ENCODE results near the gene KRTAP12-3. TPM values are rescaled to one million over a fixed set of nuclear protein-coding genes. Genes with fewer than 3 reads are reported as not detected.

The KRTAP12-3 gene
- total RNA-seq, 3 donors from 2014 or later = not detected

- peak in 1 of 2 donors; percentile 12 for DNase-seq (ENCODE audit: low spot score in 2 of 2)
Measured at GRCh38 chr21:44699502-44700001, 41.8 kb downstream of the KRTAP12-3 start.

GRCh38 chr21:44700101-44701022 lies 42.6 kb downstream of the KRTAP12-3 start:
- Histone ChIP-seq H3K27me3 (peaks cover 2 to 81% of the 10 kb centered on the region in 2 donors), H3K9me3 (no peaks in the 10 kb centered on the region), H3K4me3 (no peak overlapping the region), H3K4me1 (no peaks in the 10 kb centered on the region), H3K36me3 (no peaks in the 10 kb centered on the region), H3K27ac (no peak overlapping the region)
- intact Hi-C loops (cut with DNase I; ENCODE audit: low total_unique reads) = no loop called here
- DNase-seq (ENCODE audit: low spot score in 2 of 2) = peak in 1 of 2 donors; percentile 2
- TF ChIP-seq CTCF (IDR thresholded peaks at IDR 0.05) (no peak), POLR2A (IDR thresholded peaks at IDR 0.05) (no peak), POLR2AphosphoS5 (IDR thresholded peaks at IDR 0.05) (no peak)

More at GRCh38 chr21:44699502-44700001, 41.8 kb downstream of the KRTAP12-3 start:
- H3K36me3 ChIP-seq = no peaks in the 10 kb centered on the region
- no peaks in the 10 kb centered on the region for H3K4me1 ChIP-seq
- H3K27ac ChIP-seq = no peak overlapping the region
- intact Hi-C loops (cut with DNase I; ENCODE audit: low total_unique reads) = no loop called here
- TF ChIP-seq POLR2AphosphoS5 (IDR thresholded peaks at IDR 0.05) (no peak), CTCF (IDR thresholded peaks at IDR 0.05) (no peak), POLR2A (IDR thresholded peaks at IDR 0.05) (no peak)
- H3K4me3 ChIP-seq = no peak overlapping the region
- no peaks in the 10 kb centered on the region for H3K9me3 ChIP-seq
- peaks cover 2 to 78% of the 10 kb centered on the region in 2 donors for H3K27me3 ChIP-seq

DNA sequence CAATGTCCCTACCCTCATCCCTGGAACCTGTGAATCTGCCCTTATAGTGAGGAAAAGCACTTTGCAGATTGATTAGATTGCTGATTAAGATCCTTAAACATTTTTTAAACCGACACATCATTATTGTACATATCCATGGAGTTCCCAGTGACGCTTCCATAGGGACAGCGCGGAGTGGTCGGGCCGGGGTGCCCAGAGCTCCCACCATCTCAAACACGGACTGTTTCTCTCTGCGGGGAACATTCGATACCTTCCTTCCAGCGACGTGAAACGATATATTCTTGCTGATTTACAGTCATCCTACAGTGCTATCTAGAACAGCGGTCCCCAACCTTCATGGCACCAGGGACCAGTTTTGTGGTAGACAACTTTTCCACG lies 43.3 kb downstream of the KRTAP12-3 start:
- TF ChIP-seq CTCF (IDR thresholded peaks at IDR 0.05) = no peak
- TF ChIP-seq POLR2AphosphoS5 (IDR thresholded peaks at IDR 0.05) = no peak
- no peak for TF ChIP-seq POLR2A (IDR thresholded peaks at IDR 0.05)
- Histone ChIP-seq H3K27ac (no peak overlapping the region), H3K27me3 (peaks cover 2 to 82% of the 10 kb centered on the region in 2 donors), H3K4me3 (no peak overlapping the region), H3K9me3 (peaks cover 0 to 3% of the 10 kb centered on the region in 2 donors), H3K36me3 (no peaks in the 10 kb centered on the region), H3K4me1 (no peaks in the 10 kb centered on the region)
- DNase-seq (ENCODE audit: low spot score in 2 of 2) = no peak
- intact Hi-C loops (cut with DNase I; ENCODE audit: low total_unique reads) = no loop called here

DNA sequence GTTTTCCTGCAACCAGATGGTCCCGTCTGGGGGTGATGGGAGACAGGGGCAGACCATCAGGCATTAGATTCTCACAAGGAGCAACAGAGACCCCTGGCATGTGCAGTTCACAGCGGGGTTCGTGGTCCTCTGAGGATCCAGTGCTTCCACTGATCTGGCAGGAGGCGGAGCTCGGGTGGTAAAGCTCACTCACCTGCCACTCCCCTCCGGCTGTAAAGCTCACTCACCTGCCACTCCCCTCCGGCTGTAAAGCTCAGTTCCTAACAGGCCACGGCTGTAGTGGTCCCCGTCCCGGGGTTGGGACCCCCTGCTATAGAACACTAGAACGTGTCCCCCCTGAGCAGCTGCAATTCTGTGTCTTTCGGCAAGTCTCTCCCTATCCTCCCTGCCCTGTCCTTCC lies 43.8 kb downstream of the KRTAP12-3 start:
- no peak for TF ChIP-seq POLR2AphosphoS5 (IDR thresholded peaks at IDR 0.05)
- no peak for TF ChIP-seq POLR2A (IDR thresholded peaks at IDR 0.05)
- no peak for TF ChIP-seq CTCF (IDR thresholded peaks at IDR 0.05)
- Histone ChIP-seq H3K27me3 (peaks cover 2 to 82% of the 10 kb centered on the region in 2 donors), H3K36me3 (no peaks in the 10 kb centered on the region), H3K9me3 (peaks cover 0 to 5% of the 10 kb centered on the region in 2 donors), H3K27ac (no peak overlapping the region), H3K4me1 (no peaks in the 10 kb centered on the region), H3K4me3 (no peak overlapping the region)
- intact Hi-C loops (cut with DNase I; ENCODE audit: low total_unique reads) = no loop called here
- DNase-seq (ENCODE audit: low spot score in 2 of 2) = no peak

All from breast epithelium (tissue), 4 donors.